Measurements from ENCODE around the gene CCDC120. TPM values are rescaled to one million over a fixed set of nuclear protein-coding genes. Genes with fewer than 3 reads are reported as not detected.

Gene CCDC120
- polyA plus RNA-seq, 3 donors = 1.4 to 3.8 (median 2.4) TPM

Other genes starting within 250 kb of the CCDC120 start
- gene ERAS, start 232.5 kb upstream of the CCDC120 start, polyA plus RNA-seq = not detected
- gene PCSK1N, start 223.4 kb upstream of the CCDC120 start, polyA plus RNA-seq = 10 to 100 TPM in 1 of 3 donors, 1 to 10 TPM in 1, not detected in 1; 1.8 to 53.2 TPM
- 10 to 100 TPM; 33.0 to 46.0 (median 35.0) TPM for gene TIMM17B, start 161.2 kb upstream of the CCDC120 start, polyA plus RNA-seq
- gene PQBP1, start 161.1 kb upstream of the CCDC120 start, polyA plus RNA-seq = 10 to 100 TPM; 60.3 to 78.0 (median 68.9) TPM
- 10 to 100 TPM; 11.0 to 22.1 (median 15.8) TPM for gene SLC35A2, start 147.4 kb upstream of the CCDC120 start, polyA plus RNA-seq
- gene PIM2, start 140.0 kb upstream of the CCDC120 start, polyA plus RNA-seq = 1 to 10 TPM; 2.9 to 4.8 (median 3.5) TPM
- 10 to 100 TPM; 17.6 to 37.9 (median 31.4) TPM for gene OTUD5, start 101.4 kb upstream of the CCDC120 start, polyA plus RNA-seq
- gene KCND1, start 87.2 kb upstream of the CCDC120 start, polyA plus RNA-seq = 1 to 10 TPM in 2 of 3 donors, under 1 TPM in 1; 0.46 to 4.7 (median 1.0) TPM
- 10 to 100 TPM; 13.8 to 25.9 (median 22.2) TPM for gene GRIPAP1, start 56.7 kb upstream of the CCDC120 start, polyA plus RNA-seq
- gene TFE3, start 15.6 kb upstream of the CCDC120 start, polyA plus RNA-seq = 10 to 100 TPM; 14.9 to 83.9 (median 71.1) TPM
- gene PRAF2, start 15.0 kb downstream of the CCDC120 start, polyA plus RNA-seq = 10 to 100 TPM in 2 of 3 donors, 1 to 10 TPM in 1; 5.9 to 25.4 (median 15.8) TPM
- 10 to 100 TPM; 49.9 to 92.9 (median 88.5) TPM for gene WDR45, start 20.9 kb downstream of the CCDC120 start, polyA plus RNA-seq
- 10 to 100 TPM in 2 of 3 donors, 1 to 10 TPM in 1; 8.7 to 19.0 (median 12.9) TPM for gene GPKOW, start 64.7 kb downstream of the CCDC120 start, polyA plus RNA-seq
- 10 to 100 TPM in 1 of 3 donors, 1 to 10 TPM in 2; 3.3 to 12.7 (median 3.4) TPM for gene MAGIX, start 103.8 kb downstream of the CCDC120 start, polyA plus RNA-seq
- 100 to 1,000 TPM in 2 of 3 donors, 10 to 100 TPM in 1; 82.9 to 246 (median 116) TPM for gene PLP2, start 112.9 kb downstream of the CCDC120 start, polyA plus RNA-seq
- 1 to 10 TPM; 6.0 to 8.4 (median 7.8) TPM for gene PRICKLE3, start 127.4 kb downstream of the CCDC120 start, polyA plus RNA-seq
- 1 to 10 TPM; 1.4 to 6.8 (median 2.1) TPM for gene SYP, start 141.2 kb downstream of the CCDC120 start, polyA plus RNA-seq
- under 1 TPM; 0.10 to 0.79 (median 0.10) TPM for gene CACNA1F, start 174.3 kb downstream of the CCDC120 start, polyA plus RNA-seq
- gene CCDC22, start 176.5 kb downstream of the CCDC120 start, polyA plus RNA-seq = 10 to 100 TPM in 1 of 3 donors, 1 to 10 TPM in 2; 7.6 to 11.4 (median 9.8) TPM
- under 1 TPM; 0.11 to 0.16 (median 0.12) TPM for gene FOXP3, start 205.7 kb downstream of the CCDC120 start, polyA plus RNA-seq
- 1 to 10 TPM; 2.4 to 3.1 (median 2.8) TPM for gene PPP1R3F, start 210.8 kb downstream of the CCDC120 start, polyA plus RNA-seq
- not detected for gene GAGE10, start 244.6 kb downstream of the CCDC120 start, polyA plus RNA-seq

All from adipose tissue (tissue), 3 donors.